Astrocyte (in vitro differentiated cells and primary cell): ENCODE measurements around the gene BHLHA9. TPM values are rescaled to one million over a fixed set of nuclear protein-coding genes. Genes with fewer than 3 reads are reported as not detected.
A peak's percentile ranks its signal among the peaks of the same experiment; 100 is the strongest.

ENCODE experiments used
- DNase-seq: peaks from one replicate; pipeline ENCODE4 v3.0.0-alpha.2; 2010; ENCODE audit warnings: low read depth
- FAIRE-seq: peaks from 2 replicates; lab custom pipeline; 2011; peaks lifted over from hg19 to GRCh38; lab: Jason Lieb, UNC
- H2AFZ ChIP-seq: 2 replicates; pipeline ENCODE4 v1.6.0; 2012; ENCODE audit warnings: low read depth, low read length, inconsistent platforms
- H3K27ac ChIP-seq: 2 replicates; pipeline ENCODE4 v1.5.1; 2011; ENCODE audit warnings: low read depth, low read length, inconsistent platforms
- H3K27me3 ChIP-seq: 2 replicates; pipeline ENCODE4 v1.6.0; 2011; ENCODE audit warnings: low read length, inconsistent platforms; ENCODE audit not compliant: insufficient read depth
- H3K36me3 ChIP-seq: 2 replicates; pipeline ENCODE4 v1.5.1; 2011; ENCODE audit warnings: low read length, inconsistent platforms; ENCODE audit not compliant: insufficient read depth
- H3K4me1 ChIP-seq: 2 replicates; pipeline ENCODE4 v1.5.1; 2011; ENCODE audit warnings: low read length, inconsistent platforms; ENCODE audit not compliant: insufficient read depth
- H3K4me2 ChIP-seq: 2 replicates; pipeline ENCODE4 v1.6.0; 2012; ENCODE audit warnings: low read length, inconsistent platforms
- H3K4me3 ChIP-seq: 2 replicates; pipeline ENCODE4 v1.5.1; 2011; ENCODE audit warnings: low read depth, mild to moderate bottlenecking, low read length, inconsistent platforms; ENCODE audit not compliant: insufficient read depth
- H3K79me2 ChIP-seq: 2 replicates; pipeline ENCODE4 v1.6.0; 2012; ENCODE audit warnings: mild to moderate bottlenecking, low read length, inconsistent platforms; ENCODE audit not compliant: insufficient read depth
- H3K9ac ChIP-seq: 2 replicates; pipeline ENCODE4 v1.6.0; 2012; ENCODE audit warnings: mild to moderate bottlenecking, low read length, inconsistent platforms
- H3K9me3 ChIP-seq: 2 replicates; pipeline ENCODE4 v1.5.1; 2012; ENCODE audit warnings: low read depth, mild to moderate bottlenecking, low read length, inconsistent platforms; ENCODE audit not compliant: insufficient read depth
- H4K20me1 ChIP-seq: 2 replicates; pipeline ENCODE4 v1.6.0; 2012; ENCODE audit warnings: low read length, inconsistent platforms; ENCODE audit not compliant: insufficient read depth
- H3K27ac Mint-ChIP-seq: one replicate; pipeline ENCODE4 v1.8.0; 2021; ENCODE audit warnings: mild to moderate bottlenecking, mixed read lengths; ENCODE audit not compliant: unreplicated experiment
- H3K27me3 Mint-ChIP-seq: one replicate; pipeline ENCODE4 v1.8.0; 2021; ENCODE audit warnings: low read depth, mixed read lengths; ENCODE audit not compliant: unreplicated experiment
- H3K36me3 Mint-ChIP-seq: one replicate; pipeline ENCODE4 v1.8.0; 2021; ENCODE audit warnings: low read depth, mixed read lengths; ENCODE audit not compliant: unreplicated experiment
- H3K4me1 Mint-ChIP-seq: one replicate; pipeline ENCODE4 v1.8.0; 2021; ENCODE audit warnings: low read depth, mixed read lengths; ENCODE audit not compliant: unreplicated experiment
- H3K4me3 Mint-ChIP-seq: one replicate; pipeline ENCODE4 v1.8.0; 2021; ENCODE audit warnings: mild to moderate bottlenecking, moderate library complexity, mixed read lengths; ENCODE audit not compliant: unreplicated experiment
- H3K9me3 Mint-ChIP-seq: one replicate; pipeline ENCODE4 v1.8.0; 2021; ENCODE audit warnings: mild to moderate bottlenecking, mixed read lengths; ENCODE audit not compliant: unreplicated experiment
- EZH2 ChIP-seq: IDR thresholded peaks from 2 replicates; pipeline ENCODE4 v1.6.1; 2012; ENCODE audit warnings: mild to moderate bottlenecking, low read length, inconsistent platforms; ENCODE audit not compliant: insufficient read depth
- total RNA-seq: library from RNA; stranded (reverse); gene quantifications from 2 replicates; pipeline ENCODE4 v1.2.1, GENCODE V29; 2021
- TF ChIP-seq, protein P1 (sequence below): IDR thresholded peaks from 2 replicates; pipeline ENCODE4 v1.5.1; 2011; ENCODE audit warnings: low read depth, mild to moderate bottlenecking, inconsistent platforms, low read length, moderate library complexity; ENCODE audit not compliant: insufficient read depth

Gene BHLHA9
- total RNA-seq, 1 donor from 2014 or later, result not detected

DNA sequence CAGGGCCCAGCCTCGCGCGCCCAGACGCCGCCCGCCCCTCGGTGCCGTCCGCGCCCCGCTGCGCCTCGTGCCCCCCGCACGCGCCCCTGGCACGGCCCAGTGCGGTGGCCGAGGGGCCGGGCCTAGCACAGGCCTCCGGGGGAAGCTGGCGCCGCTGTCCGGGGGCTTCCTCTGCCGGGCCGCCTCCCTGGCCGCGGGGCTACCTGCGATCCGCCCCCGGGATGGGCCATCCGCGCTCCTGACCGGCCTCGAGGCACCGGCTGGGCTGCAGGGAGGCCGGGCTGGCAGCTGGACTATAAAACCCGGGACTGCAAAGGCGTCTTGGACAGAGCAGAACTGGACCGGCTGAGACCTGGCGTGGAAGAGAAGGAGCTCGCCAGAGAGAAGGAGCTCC, 783 bp downstream of the BHLHA9 start:
- H3K27ac ChIP-seq, result no peak overlapping the region
- TF ChIP-seq EZH2, result no peak
- TF ChIP-seq, protein P1, sequence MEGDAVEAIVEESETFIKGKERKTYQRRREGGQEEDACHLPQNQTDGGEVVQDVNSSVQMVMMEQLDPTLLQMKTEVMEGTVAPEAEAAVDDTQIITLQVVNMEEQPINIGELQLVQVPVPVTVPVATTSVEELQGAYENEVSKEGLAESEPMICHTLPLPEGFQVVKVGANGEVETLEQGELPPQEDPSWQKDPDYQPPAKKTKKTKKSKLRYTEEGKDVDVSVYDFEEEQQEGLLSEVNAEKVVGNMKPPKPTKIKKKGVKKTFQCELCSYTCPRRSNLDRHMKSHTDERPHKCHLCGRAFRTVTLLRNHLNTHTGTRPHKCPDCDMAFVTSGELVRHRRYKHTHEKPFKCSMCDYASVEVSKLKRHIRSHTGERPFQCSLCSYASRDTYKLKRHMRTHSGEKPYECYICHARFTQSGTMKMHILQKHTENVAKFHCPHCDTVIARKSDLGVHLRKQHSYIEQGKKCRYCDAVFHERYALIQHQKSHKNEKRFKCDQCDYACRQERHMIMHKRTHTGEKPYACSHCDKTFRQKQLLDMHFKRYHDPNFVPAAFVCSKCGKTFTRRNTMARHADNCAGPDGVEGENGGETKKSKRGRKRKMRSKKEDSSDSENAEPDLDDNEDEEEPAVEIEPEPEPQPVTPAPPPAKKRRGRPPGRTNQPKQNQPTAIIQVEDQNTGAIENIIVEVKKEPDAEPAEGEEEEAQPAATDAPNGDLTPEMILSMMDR, result no peak
- no peak overlapping the region for H3K4me3 ChIP-seq
- no peak for DNase-seq
- no peaks in the 10 kb centered on the region for H4K20me1 ChIP-seq
- no peaks in the 10 kb centered on the region for H3K79me2 ChIP-seq
- no peaks in the 10 kb centered on the region for H3K4me1 ChIP-seq
- no peaks in the 10 kb centered on the region for H3K36me3 Mint-ChIP-seq
- no peaks in the 10 kb centered on the region for H3K9me3 Mint-ChIP-seq
- no peak overlapping the region for H2AFZ ChIP-seq
- peaks cover 38% of the 10 kb centered on the region for H3K27me3 Mint-ChIP-seq
- H3K4me2 ChIP-seq, result no peak overlapping the region
- H3K9me3 ChIP-seq, result no peaks in the 10 kb centered on the region
- H3K27me3 ChIP-seq, result peaks cover 25% of the 10 kb centered on the region
- H3K9ac ChIP-seq, result no peak overlapping the region
- no peak overlapping the region for H3K27ac Mint-ChIP-seq
- H3K36me3 ChIP-seq, result no peaks in the 10 kb centered on the region
- no peak overlapping the region for H3K4me3 Mint-ChIP-seq
- no peak for FAIRE-seq
- H3K4me1 Mint-ChIP-seq, result no peaks in the 10 kb centered on the region

DNA sequence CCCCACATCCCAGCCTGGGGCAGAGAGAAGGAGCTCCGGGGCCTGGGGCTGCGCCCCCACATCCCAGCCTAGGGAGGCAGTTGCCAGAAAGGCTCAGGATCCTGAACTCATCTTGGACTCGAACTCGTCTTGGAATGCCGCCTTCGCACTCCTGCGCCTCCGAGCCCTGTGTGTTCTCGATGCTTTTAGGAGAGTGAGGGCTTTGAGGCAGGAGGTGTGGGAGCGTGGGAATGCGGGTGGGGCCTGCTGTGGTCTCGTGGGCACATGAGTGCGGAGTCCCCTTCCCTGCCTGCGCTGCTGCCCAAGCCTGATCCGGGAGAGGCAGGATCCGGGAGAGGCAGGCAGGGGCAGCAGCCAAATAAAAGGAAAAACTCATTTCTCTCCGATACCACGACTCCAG, 1.2 kb downstream of the BHLHA9 start:
- Histone ChIP-seq H3K4me3 (no peak overlapping the region), H3K27me3 (peaks cover 25% of the 10 kb centered on the region), H3K4me2 (no peak overlapping the region), H2AFZ (no peak overlapping the region), H4K20me1 (no peaks in the 10 kb centered on the region), H3K79me2 (no peaks in the 10 kb centered on the region), H3K36me3 (no peaks in the 10 kb centered on the region), H3K9ac (no peak overlapping the region), H3K27ac (no peak overlapping the region), H3K9me3 (no peaks in the 10 kb centered on the region), H3K4me1 (no peaks in the 10 kb centered on the region)
- peak; percentile 9 for TF ChIP-seq EZH2
- TF ChIP-seq, protein P1, result no peak
- Mint-ChIP-seq H3K27ac (no peak overlapping the region), H3K4me3 (no peak overlapping the region), H3K27me3 (peaks cover 40% of the 10 kb centered on the region), H3K4me1 (no peaks in the 10 kb centered on the region), H3K36me3 (no peaks in the 10 kb centered on the region), H3K9me3 (no peaks in the 10 kb centered on the region)
- FAIRE-seq, result no peak
- DNase-seq, result no peak

DNA sequence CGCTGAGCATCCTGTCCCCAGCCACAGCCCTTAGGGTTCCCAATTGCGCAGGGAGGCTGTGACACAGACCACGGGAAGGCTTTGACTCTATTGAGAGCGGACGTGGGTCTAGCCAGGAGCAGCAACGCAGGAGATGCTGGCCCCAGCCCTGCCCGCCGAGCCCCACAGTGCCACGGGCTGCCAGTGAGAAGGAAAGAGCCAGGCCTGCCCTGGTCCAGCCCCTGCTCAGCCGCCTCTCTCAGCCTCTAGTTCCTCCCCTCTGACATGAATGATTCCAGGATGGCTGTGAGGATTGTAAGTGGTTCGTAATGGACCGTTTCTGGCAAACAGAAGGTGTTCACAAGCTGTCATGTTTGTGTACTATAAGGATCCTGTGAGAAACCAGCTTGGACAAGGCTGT, 2.5 kb downstream of the BHLHA9 start:
- Histone ChIP-seq H3K79me2 (no peaks in the 10 kb centered on the region), H3K9ac (no peak overlapping the region), H3K4me2 (no peak overlapping the region), H4K20me1 (no peaks in the 10 kb centered on the region), H3K27me3 (peaks cover 25% of the 10 kb centered on the region), H3K27ac (no peak overlapping the region), H3K9me3 (no peaks in the 10 kb centered on the region), H2AFZ (no peak overlapping the region), H3K36me3 (no peaks in the 10 kb centered on the region), H3K4me3 (no peak overlapping the region), H3K4me1 (no peaks in the 10 kb centered on the region)
- Mint-ChIP-seq H3K4me3 (no peak overlapping the region), H3K9me3 (no peaks in the 10 kb centered on the region), H3K4me1 (no peaks in the 10 kb centered on the region), H3K36me3 (no peaks in the 10 kb centered on the region), H3K27me3 (peaks cover 40% of the 10 kb centered on the region), H3K27ac (peak overlapping the region; percentile 41)
- DNase-seq, result no peak
- TF ChIP-seq, protein P1, result no peak
- no peak for TF ChIP-seq EZH2
- FAIRE-seq, result no peak
